HEK293 (cell line): ENCODE measurements around the gene PRPF4.

Experiments
- CTCF ChIA-PET: fragments of 350-600 bp; formaldehyde crosslinking; extraction: SDS; loops from one replicate; lab custom pipeline; 2021; ENCODE audit warnings: antibody characterized with exemption; lab: Yijun Ruan, JAX
- POLR2A ChIA-PET: fragments of 300-600 bp; formaldehyde crosslinking; extraction: SDS; loops from one replicate; lab custom pipeline; 2020; ENCODE audit warnings: antibody characterized with exemption, inconsistent platforms; lab: Yijun Ruan, JAX
- H3K27ac ChIP-seq: fragments of 200-500 bp; sonication (Bioruptor generic); 2 replicates; pipeline ENCODE4 v1.5.1; 2014; ENCODE audit warnings: low read depth, low read length, control low read depth, inconsistent platforms; ENCODE audit errors: extremely low read depth
- H3K36me3 ChIP-seq, 2 experiments: fragments of 200-500 bp in 1 of 2; sonication (Bioruptor generic) in 1 of 2; 1 replicate in 1 of 2; 2 replicates in 1 of 2; pipeline ENCODE4 v1.5.1; 2014 to 2017; ENCODE audit warnings: inconsistent platforms in 2 of 2, low read length in 2 of 2; ENCODE audit not compliant: control insufficient read depth in 2 of 2, insufficient read depth in 1 of 2
- H3K4me1 ChIP-seq: fragments of 200-500 bp; sonication (Bioruptor generic); 2 replicates; pipeline ENCODE4 v1.5.1; 2014; ENCODE audit warnings: mild to moderate bottlenecking, low read length, inconsistent platforms; ENCODE audit not compliant: control insufficient read depth, insufficient read depth
- H3K4me3 ChIP-seq: 2 replicates; pipeline ENCODE4 v1.5.1; 2011; ENCODE audit warnings: low read depth, mild to moderate bottlenecking, control low read depth, low read length, moderate library complexity
- H3K9me3 ChIP-seq: fragments of 200-500 bp; sonication (Bioruptor generic); 2 replicates; pipeline ENCODE4 v1.5.1; 2014; ENCODE audit warnings: low read depth, low read length, inconsistent platforms; ENCODE audit not compliant: control insufficient read depth, insufficient read depth
- KLF8 ChIP-seq: fragments of 450-650 bp; formaldehyde crosslinking; IDR thresholded peaks from 2 replicates; pipeline ENCODE4 v1.5.1; 2016; ENCODE audit warnings: missing biosample characterization, missing genetic modification characterization
- MEIS1 ChIP-seq: sonication (generic); formaldehyde crosslinking; IDR thresholded peaks from 2 replicates; pipeline ENCODE4 v1.8.1; 2022; ENCODE audit warnings: missing genetic modification reagents, mild to moderate bottlenecking, borderline replicate concordance
- MYNN ChIP-seq: fragments of 450-650 bp; formaldehyde crosslinking; IDR thresholded peaks from 2 replicates; pipeline ENCODE4 v1.5.1; 2016; ENCODE audit warnings: missing biosample characterization, missing genetic modification characterization, borderline replicate concordance
- ZNF23 ChIP-seq: fragments of 450-650 bp; formaldehyde crosslinking; IDR thresholded peaks from 2 replicates; pipeline ENCODE4 v1.5.1; 2016; ENCODE audit warnings: missing biosample characterization, missing genetic modification characterization, borderline replicate concordance
- ZNF621 ChIP-seq: fragments of 450-650 bp; formaldehyde crosslinking; IDR thresholded peaks from 2 replicates; pipeline ENCODE4 v1.5.1; 2017; ENCODE audit warnings: missing biosample characterization, missing genetic modification characterization
- ZSCAN23 ChIP-seq: fragments of 450-650 bp; formaldehyde crosslinking; IDR thresholded peaks from 2 replicates; pipeline ENCODE4 v1.5.1; 2016; ENCODE audit warnings: missing biosample characterization, missing genetic modification characterization
- TF ChIP-seq, protein P1 (sequence below): fragments of 450-650 bp; formaldehyde crosslinking; IDR thresholded peaks from 2 replicates; pipeline ENCODE4 v1.5.1; 2016; ENCODE audit warnings: missing biosample characterization, missing genetic modification characterization, borderline replicate concordance
- TF ChIP-seq, protein P2 (sequence below): fragments of 450-650 bp; formaldehyde crosslinking; conservative IDR thresholded peaks from 2 replicates; pipeline ENCODE4 v1.5.1; 2016; ENCODE audit warnings: low read depth, missing biosample characterization, missing genetic modification characterization
- TF ChIP-seq, protein P3 (sequence below): sonication (generic); formaldehyde crosslinking; IDR thresholded peaks from 2 replicates; pipeline ENCODE4 v1.8.1; 2022; ENCODE audit warnings: mild to moderate bottlenecking, moderate library complexity, missing genetic modification reagents

The PRPF4 gene

DNA sequence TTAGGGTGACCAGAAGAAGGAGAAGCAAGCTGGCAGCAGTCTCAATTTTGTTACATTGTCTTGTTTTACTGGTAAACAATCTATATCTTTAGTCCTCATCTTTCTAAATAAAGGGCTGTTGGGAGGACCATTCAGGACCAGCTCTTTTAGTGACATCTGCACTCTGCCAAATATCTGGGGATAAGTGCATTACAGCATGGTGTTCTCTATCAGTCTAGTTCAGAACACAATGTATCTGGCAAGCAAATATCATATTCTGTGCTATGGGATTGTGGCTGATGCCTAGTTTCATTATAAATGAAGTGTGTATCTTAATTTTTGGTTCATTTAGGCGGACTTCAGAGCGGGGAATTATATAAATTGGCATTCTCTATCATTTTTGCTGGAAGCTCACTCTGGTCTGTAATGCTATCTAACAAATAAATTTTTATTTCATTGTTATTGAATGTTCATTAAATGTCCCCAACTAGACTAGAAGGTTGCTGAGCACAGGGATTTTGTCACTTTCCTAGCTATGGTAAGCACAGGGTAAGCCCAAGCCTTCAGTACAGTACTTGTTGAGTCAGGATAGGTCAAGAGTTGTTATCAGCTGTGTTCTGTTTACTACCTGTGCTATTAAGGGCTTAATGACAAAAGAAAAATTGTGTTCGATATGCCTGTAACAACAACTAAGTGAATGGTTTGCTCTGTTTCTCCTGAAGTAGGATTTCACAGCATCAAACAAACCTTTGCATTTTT is 52.8 kb downstream of the PRPF4 start (continued):
- TF ChIP-seq ZNF23 (tag by site-specific recombination) (no peak), MEIS1 (CRISPR knock-in tag) (no peak), KLF8 (tag by site-specific recombination) (no peak), ZSCAN23 (tag by site-specific recombination) (no peak)
- TF ChIP-seq, protein P1, sequence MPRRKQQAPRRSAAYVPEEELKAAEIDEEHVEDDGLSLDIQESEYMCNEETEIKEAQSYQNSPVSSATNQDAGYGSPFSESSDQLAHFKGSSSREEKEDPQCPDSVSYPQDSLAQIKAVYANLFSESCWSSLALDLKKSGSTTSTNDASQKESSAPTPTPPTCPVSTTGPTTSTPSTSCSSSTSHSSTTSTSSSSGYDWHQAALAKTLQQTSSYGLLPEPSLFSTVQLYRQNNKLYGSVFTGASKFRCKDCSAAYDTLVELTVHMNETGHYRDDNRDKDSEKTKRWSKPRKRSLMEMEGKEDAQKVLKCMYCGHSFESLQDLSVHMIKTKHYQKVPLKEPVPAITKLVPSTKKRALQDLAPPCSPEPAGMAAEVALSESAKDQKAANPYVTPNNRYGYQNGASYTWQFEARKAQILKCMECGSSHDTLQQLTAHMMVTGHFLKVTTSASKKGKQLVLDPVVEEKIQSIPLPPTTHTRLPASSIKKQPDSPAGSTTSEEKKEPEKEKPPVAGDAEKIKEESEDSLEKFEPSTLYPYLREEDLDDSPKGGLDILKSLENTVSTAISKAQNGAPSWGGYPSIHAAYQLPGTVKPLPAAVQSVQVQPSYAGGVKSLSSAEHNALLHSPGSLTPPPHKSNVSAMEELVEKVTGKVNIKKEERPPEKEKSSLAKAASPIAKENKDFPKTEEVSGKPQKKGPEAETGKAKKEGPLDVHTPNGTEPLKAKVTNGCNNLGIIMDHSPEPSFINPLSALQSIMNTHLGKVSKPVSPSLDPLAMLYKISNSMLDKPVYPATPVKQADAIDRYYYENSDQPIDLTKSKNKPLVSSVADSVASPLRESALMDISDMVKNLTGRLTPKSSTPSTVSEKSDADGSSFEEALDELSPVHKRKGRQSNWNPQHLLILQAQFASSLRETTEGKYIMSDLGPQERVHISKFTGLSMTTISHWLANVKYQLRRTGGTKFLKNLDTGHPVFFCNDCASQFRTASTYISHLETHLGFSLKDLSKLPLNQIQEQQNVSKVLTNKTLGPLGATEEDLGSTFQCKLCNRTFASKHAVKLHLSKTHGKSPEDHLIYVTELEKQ (tag by site-specific recombination), result no peak
- TF ChIP-seq, all 188 proteins: peak for 0

DNA sequence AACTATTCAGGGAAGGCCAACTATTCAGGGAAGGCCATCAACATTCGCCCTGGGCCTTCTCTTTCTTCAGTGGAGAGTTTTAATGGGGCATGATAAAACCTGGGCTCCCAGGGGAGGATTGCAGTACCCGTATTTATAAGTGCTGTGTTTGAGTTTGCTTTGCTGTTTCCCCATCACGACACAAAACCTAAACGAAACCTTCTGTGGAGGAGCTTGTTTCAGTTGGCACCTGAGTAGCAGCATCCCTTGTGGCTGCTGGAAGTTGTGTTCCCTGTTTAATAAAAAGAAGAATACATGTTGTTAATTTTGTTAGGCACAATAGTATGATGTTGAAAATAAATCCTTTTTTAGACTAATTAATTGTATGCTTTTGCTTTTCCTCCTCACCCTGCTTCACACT is 56.3 kb downstream of the PRPF4 start:
- CTCF ChIA-PET, result interaction anchor here (0.8 kb wide), 1 partner anchor 58 kb away, joined by 4 read pairs; no protein-coding TSS in a partner anchor
- no peak for TF ChIP-seq ZNF621 (tag by site-specific recombination)
- TF ChIP-seq MYNN (tag by site-specific recombination), result no peak
- TF ChIP-seq, protein P2, sequence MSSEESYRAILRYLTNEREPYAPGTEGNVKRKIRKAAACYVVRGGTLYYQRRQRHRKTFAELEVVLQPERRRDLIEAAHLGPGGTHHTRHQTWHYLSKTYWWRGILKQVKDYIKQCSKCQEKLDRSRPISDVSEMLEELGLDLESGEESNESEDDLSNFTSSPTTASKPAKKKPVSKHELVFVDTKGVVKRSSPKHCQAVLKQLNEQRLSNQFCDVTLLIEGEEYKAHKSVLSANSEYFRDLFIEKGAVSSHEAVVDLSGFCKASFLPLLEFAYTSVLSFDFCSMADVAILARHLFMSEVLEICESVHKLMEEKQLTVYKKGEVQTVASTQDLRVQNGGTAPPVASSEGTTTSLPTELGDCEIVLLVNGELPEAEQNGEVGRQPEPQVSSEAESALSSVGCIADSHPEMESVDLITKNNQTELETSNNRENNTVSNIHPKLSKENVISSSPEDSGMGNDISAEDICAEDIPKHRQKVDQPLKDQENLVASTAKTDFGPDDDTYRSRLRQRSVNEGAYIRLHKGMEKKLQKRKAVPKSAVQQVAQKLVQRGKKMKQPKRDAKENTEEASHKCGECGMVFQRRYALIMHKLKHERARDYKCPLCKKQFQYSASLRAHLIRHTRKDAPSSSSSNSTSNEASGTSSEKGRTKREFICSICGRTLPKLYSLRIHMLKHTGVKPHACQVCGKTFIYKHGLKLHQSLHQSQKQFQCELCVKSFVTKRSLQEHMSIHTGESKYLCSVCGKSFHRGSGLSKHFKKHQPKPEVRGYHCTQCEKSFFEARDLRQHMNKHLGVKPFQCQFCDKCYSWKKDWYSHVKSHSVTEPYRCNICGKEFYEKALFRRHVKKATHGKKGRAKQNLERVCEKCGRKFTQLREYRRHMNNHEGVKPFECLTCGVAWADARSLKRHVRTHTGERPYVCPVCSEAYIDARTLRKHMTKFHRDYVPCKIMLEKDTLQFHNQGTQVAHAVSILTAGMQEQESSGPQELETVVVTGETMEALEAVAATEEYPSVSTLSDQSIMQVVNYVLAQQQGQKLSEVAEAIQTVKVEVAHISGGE (tag by site-specific recombination), result no peak
- TF ChIP-seq, all 188 proteins: peak for 0
- POLR2A ChIA-PET, result no interaction called here

DNA sequence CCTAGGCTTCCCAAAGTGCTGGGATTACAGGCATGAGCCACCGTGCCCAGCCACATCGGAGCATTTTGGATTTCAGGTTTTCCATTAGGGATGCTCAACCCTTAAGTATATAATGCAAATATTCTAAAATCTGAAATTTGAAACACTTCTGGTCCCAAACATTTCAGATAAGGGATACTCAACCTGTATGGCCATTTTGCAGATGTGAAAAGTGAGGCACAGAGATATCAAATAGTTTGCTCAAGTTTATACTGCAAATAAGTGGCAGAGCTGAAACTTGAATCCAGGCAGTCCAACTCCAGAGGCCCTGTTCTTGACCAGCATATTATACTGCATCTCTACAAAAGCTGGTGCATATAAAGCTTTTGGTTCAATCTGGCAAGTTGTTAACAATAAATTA is 62.3 kb downstream of the PRPF4 start:
- POLR2A ChIA-PET, result no interaction called here
- CTCF ChIA-PET, result no interaction called here
- TF ChIP-seq, protein P3, sequence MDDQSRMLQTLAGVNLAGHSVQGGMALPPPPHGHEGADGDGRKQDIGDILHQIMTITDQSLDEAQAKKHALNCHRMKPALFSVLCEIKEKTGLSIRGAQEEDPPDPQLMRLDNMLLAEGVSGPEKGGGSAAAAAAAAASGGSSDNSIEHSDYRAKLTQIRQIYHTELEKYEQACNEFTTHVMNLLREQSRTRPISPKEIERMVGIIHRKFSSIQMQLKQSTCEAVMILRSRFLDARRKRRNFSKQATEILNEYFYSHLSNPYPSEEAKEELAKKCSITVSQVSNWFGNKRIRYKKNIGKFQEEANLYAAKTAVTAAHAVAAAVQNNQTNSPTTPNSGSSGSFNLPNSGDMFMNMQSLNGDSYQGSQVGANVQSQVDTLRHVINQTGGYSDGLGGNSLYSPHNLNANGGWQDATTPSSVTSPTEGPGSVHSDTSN (CRISPR knock-in tag), result no peak
- Histone ChIP-seq H3K4me1 (0 out of 2 replicates have a peak, but pooled peaks cover 4% of the 10 kb centered on the region), H3K9me3 (no peaks in the 10 kb centered on the region), H3K36me3 (no peaks in the 10 kb centered on the region), H3K27ac (no peak overlapping the region), H3K4me3 (no peak overlapping the region)

More for the DNA sequence above, 56.3 kb downstream of the PRPF4 start:
- H3K4me1 ChIP-seq, result no peaks in the 10 kb centered on the region
- no peak overlapping the region for H3K27ac ChIP-seq
- H3K4me3 ChIP-seq, result no peak overlapping the region
- no peaks in the 10 kb centered on the region for H3K9me3 ChIP-seq
- H3K36me3 ChIP-seq, result no peaks in the 10 kb centered on the region
